Fibroblast of pulmonary artery (primary cell): ENCODE data around the gene SLC35G1.

Experiments used
- DNase-seq: peaks from one replicate; pipeline ENCODE4 v3.0.0-alpha.2; 2010; ENCODE audit warnings: low read depth
- H3K4me3 ChIP-seq: replicated peaks from 2 replicates; pipeline ENCODE4 v1.5.1; 2011; ENCODE audit warnings: low read depth, mild to moderate bottlenecking, control low read depth, low read length, moderate library complexity
- CTCF ChIP-seq: IDR thresholded peaks from 2 replicates; pipeline ENCODE4 v1.5.1; 2011; ENCODE audit warnings: mild to moderate bottlenecking, control low read depth, low read length, inconsistent platforms; ENCODE audit errors: missing control alignments

The SLC35G1 gene

DNA sequence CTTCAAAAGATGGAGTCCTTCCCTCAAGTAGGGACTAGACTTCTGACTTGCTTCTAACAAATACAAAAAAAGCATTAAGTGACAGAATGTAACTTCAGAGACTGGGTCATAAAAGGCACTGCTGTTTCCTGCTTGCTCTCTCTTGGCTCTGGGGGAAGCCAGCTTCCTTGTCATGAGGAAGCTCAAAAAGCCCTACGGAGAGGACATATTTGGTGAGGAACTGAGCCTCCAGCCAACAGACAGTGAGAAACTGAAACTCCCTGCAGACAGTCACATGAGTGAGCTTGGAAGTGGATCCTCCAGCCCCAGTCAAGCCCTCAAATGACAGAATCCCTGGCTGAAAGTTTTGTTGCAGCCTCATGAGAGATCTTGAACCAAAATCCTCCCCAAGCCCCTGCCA, 26.3 kb upstream of the SLC35G1 start:
- no peak overlapping the region for H3K4me3 ChIP-seq
- DNase-seq, result no peak
- TF ChIP-seq CTCF, result no peak

DNA sequence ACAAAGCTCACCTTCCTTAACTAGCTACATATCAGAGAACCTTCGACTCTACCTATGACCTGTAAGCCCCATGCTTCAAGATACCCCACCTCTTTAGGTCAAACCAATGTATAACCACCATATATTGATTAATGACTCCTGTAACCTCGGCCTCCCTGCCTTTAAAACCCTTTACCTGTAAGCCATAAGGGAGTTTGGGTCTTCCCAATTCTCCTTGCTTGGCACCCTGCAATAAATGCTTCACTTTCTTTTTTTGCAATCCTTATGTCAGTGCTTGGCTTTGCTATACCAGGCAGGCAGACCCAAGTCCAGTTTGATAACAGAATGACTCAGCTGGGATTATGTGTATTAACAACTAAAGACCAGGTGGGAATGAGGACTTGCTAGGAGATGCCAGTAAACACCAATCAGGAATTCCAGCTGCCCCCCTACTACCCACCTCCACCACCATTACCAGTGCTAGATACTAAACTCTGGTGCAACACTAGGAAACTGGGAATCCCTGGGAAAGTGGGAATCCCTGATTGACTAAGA, 22.0 kb upstream of the SLC35G1 start:
- no peak for TF ChIP-seq CTCF
- H3K4me3 ChIP-seq, result no peak overlapping the region

GRCh38 chr10:93872375-93873158, 21.2 kb upstream of the SLC35G1 start:
- TF ChIP-seq CTCF, result no peak
- no peak for DNase-seq
- no peak overlapping the region for H3K4me3 ChIP-seq

More for the DNA sequence above, 22.0 kb upstream of the SLC35G1 start:
- no peak for DNase-seq

GRCh38 chr10:93873420-93874115, 20.2 kb upstream of the SLC35G1 start:
- no peak overlapping the region for H3K4me3 ChIP-seq
- peak; percentile 59 for DNase-seq
- TF ChIP-seq CTCF, result no peak

GRCh38 chr10:93874309-93875031, 19.3 kb upstream of the SLC35G1 start:
- H3K4me3 ChIP-seq, result no peak overlapping the region
- no peak for DNase-seq
- TF ChIP-seq CTCF, result no peak

- DNase-seq, result no peak
- TF ChIP-seq CTCF, result no peak
- no peak overlapping the region for H3K4me3 ChIP-seq
These were observed 18.8 kb upstream of the SLC35G1 start for GRCh38 chr10:93875032-93875358.
